Activated CD8-positive, alpha-beta memory T cell treated with anti-CD3 and anti-CD28 coated beads, Interleukin-2, amount 10 ng/mL, durations not matched to agents 7 days and 5 days (primary cell): ENCODE data around the gene CHERP. TPM values are rescaled to one million over a fixed set of nuclear protein-coding genes. Genes with fewer than 3 reads are reported as not detected.
"Not testable (repeated sequence)": the region's sequence is repeated elsewhere in the genome, so short reads cannot be mapped to it uniquely, and the experiment has no call there.

Source experiments
- ATAC-seq: fragments of 150-1000 bp; cut with Tn5 transposase; one replicate; pipeline ENCODE4 v1.10.0; 2021; ENCODE audit warnings: moderate library complexity
- CTCF ChIA-PET: fragments of 350-600 bp; sonication (Branson Sonifier 250); formaldehyde crosslinking; loops from one replicate; lab custom pipeline; 2021; ENCODE audit warnings: antibody characterized with exemption; lab: Charles Lee
- DNase-seq: peaks from one replicate; pipeline ENCODE4 v3.0.0-alpha.2; 2020
- H3K27ac Mint-ChIP-seq: one replicate; pipeline ENCODE4 v1.8.0; 2021; ENCODE audit warnings: mild to moderate bottlenecking, mixed read lengths
- H3K27me3 Mint-ChIP-seq: one replicate; pipeline ENCODE4 v1.8.0; 2021; ENCODE audit warnings: mixed read lengths
- H3K36me3 Mint-ChIP-seq: one replicate; pipeline ENCODE4 v1.8.0; 2021; ENCODE audit warnings: mild to moderate bottlenecking, mixed read lengths
- H3K4me1 Mint-ChIP-seq: one replicate; pipeline ENCODE4 v1.8.0; 2021; ENCODE audit warnings: mixed read lengths
- H3K4me3 Mint-ChIP-seq: one replicate; pipeline ENCODE4 v1.8.0; 2021; ENCODE audit warnings: mild to moderate bottlenecking, moderate library complexity, mixed read lengths
- H3K9me3 Mint-ChIP-seq: one replicate; pipeline ENCODE4 v1.8.0; 2022; ENCODE audit warnings: low read depth, mixed read lengths
- total RNA-seq, 2 experiments: library from RNA; stranded (reverse); gene quantifications; one replicate each; pipeline ENCODE4 v1.2.3, GENCODE V29; 2021

Gene CHERP
- total RNA-seq, 2 experiments from 2014 or later: 66.5 to 74.5 TPM

DNA sequence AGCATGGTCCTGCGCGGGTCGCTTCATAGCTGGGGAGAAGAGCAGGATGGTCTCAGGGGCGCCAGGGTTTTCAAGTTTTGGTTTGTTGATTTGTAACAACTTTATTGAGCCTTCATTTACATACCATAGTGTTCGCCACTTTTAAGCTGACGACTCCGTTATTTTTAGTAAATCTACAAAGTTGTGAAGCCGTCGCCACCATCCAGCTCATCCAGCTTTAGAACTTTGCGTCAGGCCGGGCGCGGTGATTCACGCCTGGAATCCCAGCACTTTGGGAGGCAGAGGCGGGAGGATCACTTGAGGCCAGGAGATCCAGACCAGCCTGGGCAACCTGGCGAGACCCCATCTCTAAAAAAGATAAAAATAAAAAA lies 45.6 kb downstream of the CHERP start:
- H3K36me3 Mint-ChIP-seq: peaks cover 1% of the 10 kb centered on the region
- no peaks in the 10 kb centered on the region for H3K9me3 Mint-ChIP-seq
- peaks cover 18% of the 10 kb centered on the region for H3K4me1 Mint-ChIP-seq
- peak overlapping the region; percentile 74 for H3K27ac Mint-ChIP-seq
- CTCF ChIA-PET: no interaction called here
- no peak for ATAC-seq
- H3K27me3 Mint-ChIP-seq: no peaks in the 10 kb centered on the region
- no peak for DNase-seq
- peak overlapping the region; percentile 80 for H3K4me3 Mint-ChIP-seq

- Mint-ChIP-seq H3K9me3 (no peaks in the 10 kb centered on the region), H3K4me1 (peaks cover 18% of the 10 kb centered on the region), H3K27me3 (no peaks in the 10 kb centered on the region), H3K4me3 (peak within 1 kb of the TSS; percentile 80), H3K27ac (peak within 1 kb of the TSS; percentile 74), H3K36me3 (no peaks in the 10 kb centered on the region)
- CTCF ChIA-PET: interaction anchor here (0.6 kb wide), 1 partner anchor 585 kb away, joined by 6 read pairs; no protein-coding TSS in a partner anchor
- ATAC-seq (peak; percentile 99), DNase-seq (peak; percentile 99)
These were observed 46.1 kb downstream of the CHERP start, which contains the start of the genes C19orf44 and CALR3 for GRCh38 chr19:16495982-16496612. TSS of gene C19orf44 (plus strand) at chr19:16496394. CDS start at chr19:16500793, 4,399 bp downstream. TSS of gene CALR3 (minus strand) at chr19:16496167. CDS start at chr19:16496129, 38 bp downstream.

GRCh38 chr19:16486476-16486875 lies 55.8 kb downstream of the CHERP start:
- DNase-seq, ATAC-seq, H3K27ac Mint-ChIP-seq, H3K27me3 Mint-ChIP-seq, CTCF ChIA-PET, H3K4me3 Mint-ChIP-seq, H3K36me3 Mint-ChIP-seq, H3K4me1 Mint-ChIP-seq, H3K9me3 Mint-ChIP-seq: not testable (repeated sequence)

GRCh38 chr19:16482745-16483144 lies 59.5 kb downstream of the CHERP start:
- no peaks in the 10 kb centered on the region for H3K4me1 Mint-ChIP-seq
- no peak overlapping the region for H3K27ac Mint-ChIP-seq
- no peak overlapping the region for H3K4me3 Mint-ChIP-seq
- CTCF ChIA-PET: interaction anchor here (1.1 kb wide), 1 partner anchor 12 kb away, joined by 3 read pairs; no protein-coding TSS in a partner anchor
- no peaks in the 10 kb centered on the region for H3K27me3 Mint-ChIP-seq
- DNase-seq (no peak), ATAC-seq (no peak)
- H3K36me3 Mint-ChIP-seq: no peaks in the 10 kb centered on the region
- H3K9me3 Mint-ChIP-seq: no peaks in the 10 kb centered on the region

GRCh38 chr19:16477311-16477710 lies 64.9 kb downstream of the CHERP start:
- H3K27ac Mint-ChIP-seq: no peak overlapping the region
- H3K9me3 Mint-ChIP-seq: no peaks in the 10 kb centered on the region
- DNase-seq: no peak
- no peak for ATAC-seq
- peaks cover 8% of the 10 kb centered on the region for H3K27me3 Mint-ChIP-seq
- no peaks in the 10 kb centered on the region for H3K4me1 Mint-ChIP-seq
- CTCF ChIA-PET: interaction anchor here (1.0 to 1.2 kb wide), 2 partner anchors 24 to 230 kb away, joined by 3 to 4 read pairs; no protein-coding TSS in a partner anchor
- peaks cover 2% of the 10 kb centered on the region for H3K36me3 Mint-ChIP-seq
- H3K4me3 Mint-ChIP-seq: no peak overlapping the region

DNA sequence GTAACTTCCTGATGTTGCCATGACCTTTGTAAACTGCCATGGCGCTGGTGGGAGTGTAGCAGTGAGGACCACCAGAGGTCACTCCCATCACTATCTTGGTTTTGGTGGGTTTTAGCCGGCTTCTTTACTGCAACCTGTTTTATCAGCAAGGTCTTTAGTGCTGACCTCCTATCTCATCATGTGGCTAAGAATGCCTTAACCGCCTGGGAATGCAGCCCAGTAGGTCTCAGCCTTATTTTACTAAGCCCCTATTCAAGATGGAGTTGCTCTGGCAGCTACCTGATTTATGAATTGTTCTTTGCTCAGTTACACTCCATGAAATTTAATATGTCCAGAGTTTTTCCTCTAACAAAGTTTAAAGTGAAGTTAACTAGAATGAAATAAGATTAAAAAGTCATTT lies 65.8 kb downstream of the CHERP start:
- H3K36me3 Mint-ChIP-seq: peaks cover 2% of the 10 kb centered on the region
- H3K9me3 Mint-ChIP-seq: no peaks in the 10 kb centered on the region
- CTCF ChIA-PET: interaction anchor here (1.0 to 1.2 kb wide), 2 partner anchors 24 to 229 kb away, joined by 3 to 4 read pairs; no protein-coding TSS in a partner anchor
- no peak for DNase-seq
- no peak overlapping the region for H3K4me3 Mint-ChIP-seq
- H3K4me1 Mint-ChIP-seq: no peaks in the 10 kb centered on the region
- peaks cover 8% of the 10 kb centered on the region for H3K27me3 Mint-ChIP-seq
- H3K27ac Mint-ChIP-seq: no peak overlapping the region
- ATAC-seq: no peak

- Mint-ChIP-seq H3K36me3 (peaks cover 4% of the 10 kb centered on the region), H3K27me3 (peaks cover 8% of the 10 kb centered on the region), H3K27ac (no peak overlapping the region), H3K4me1 (peaks cover 18% of the 10 kb centered on the region), H3K4me3 (no peak overlapping the region), H3K9me3 (no peaks in the 10 kb centered on the region)
- ATAC-seq: no peak
- CTCF ChIA-PET: interaction anchor here (0.7 kb wide), 1 partner anchor 10 kb away, joined by 3 read pairs; no protein-coding TSS in a partner anchor
- DNase-seq: no peak
These were observed 68.3 kb downstream of the CHERP start for GRCh38 chr19:16473875-16474392.

- no peak overlapping the region for H3K27ac Mint-ChIP-seq
- CTCF ChIA-PET: no interaction called here
- H3K4me1 Mint-ChIP-seq: peaks cover 19% of the 10 kb centered on the region
- H3K4me3 Mint-ChIP-seq: peak overlapping the region; percentile 32
- DNase-seq: no peak
- H3K27me3 Mint-ChIP-seq: peaks cover 8% of the 10 kb centered on the region
- H3K36me3 Mint-ChIP-seq: peaks cover 4% of the 10 kb centered on the region
- no peaks in the 10 kb centered on the region for H3K9me3 Mint-ChIP-seq
- no peak for ATAC-seq
These were observed 69.2 kb downstream of the CHERP start for GRCh38 chr19:16472992-16473391.

DNA sequence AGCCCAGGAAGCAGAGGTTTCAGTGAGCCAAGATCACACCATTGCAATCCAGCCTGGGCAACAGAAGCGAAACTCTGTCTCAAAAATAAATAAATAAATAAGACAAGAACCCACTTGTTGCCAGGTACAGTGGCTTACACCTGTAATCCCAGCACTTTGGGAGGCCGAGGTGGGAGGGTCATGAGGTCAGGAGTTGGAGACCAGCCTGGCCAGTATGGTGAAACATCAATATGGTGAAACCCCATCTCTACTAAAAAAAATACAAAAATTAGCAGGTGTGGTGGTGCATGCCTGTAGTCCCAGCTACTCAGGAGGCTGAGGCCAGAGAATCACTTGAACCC lies 69.7 kb downstream of the CHERP start:
- DNase-seq, H3K27me3 Mint-ChIP-seq, H3K36me3 Mint-ChIP-seq, H3K9me3 Mint-ChIP-seq, H3K27ac Mint-ChIP-seq, ATAC-seq, CTCF ChIA-PET: not testable (repeated sequence)
- Mint-ChIP-seq H3K4me3 (peak overlapping the region; percentile 76), H3K4me1 (peaks cover 19% of the 10 kb centered on the region)

- ATAC-seq: peak; percentile 28
- Mint-ChIP-seq H3K4me3 (peak overlapping the region; percentile 86), H3K4me1 (peaks cover 24% of the 10 kb centered on the region), H3K27me3 (peaks cover 4% of the 10 kb centered on the region), H3K36me3 (peaks cover 4% of the 10 kb centered on the region), H3K27ac (peak overlapping the region; percentile 21), H3K9me3 (no peaks in the 10 kb centered on the region)
- DNase-seq: peak; percentile 59
- CTCF ChIA-PET: interaction anchor here (0.8 to 1.7 kb wide), 4 partner anchors 11 to 30 kb away, joined by 3 to 5 read pairs (median 3); no protein-coding TSS in a partner anchor
These were observed 71.1 kb downstream of the CHERP start for GRCh38 chr19:16470911-16471811.

DNA sequence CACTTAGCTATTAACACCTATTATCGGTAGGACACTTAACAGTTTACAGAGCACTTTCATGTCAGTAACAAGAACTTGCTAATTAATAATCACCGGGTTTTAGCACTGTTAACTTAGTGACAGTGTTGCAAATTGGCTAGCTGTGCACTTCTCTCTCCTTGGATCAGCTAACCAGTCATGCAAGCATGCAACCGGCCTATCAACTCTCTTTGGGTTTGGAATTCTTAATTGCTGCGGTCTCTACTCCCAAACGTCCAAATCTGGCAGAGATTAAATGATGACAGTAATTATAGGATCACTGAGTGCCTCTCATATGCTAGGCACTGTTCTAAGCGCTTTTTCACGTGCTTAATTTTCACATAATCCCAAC lies 71.7 kb downstream of the CHERP start:
- peaks cover 24% of the 10 kb centered on the region for H3K4me1 Mint-ChIP-seq
- H3K9me3 Mint-ChIP-seq: no peaks in the 10 kb centered on the region
- H3K27me3 Mint-ChIP-seq: peaks cover 4% of the 10 kb centered on the region
- no peak for ATAC-seq
- CTCF ChIA-PET: interaction anchor here (0.8 to 1.7 kb wide), 4 partner anchors 12 to 29 kb away, joined by 3 to 5 read pairs (median 3); no protein-coding TSS in a partner anchor
- peak overlapping the region; percentile 3 for H3K27ac Mint-ChIP-seq
- no peak for DNase-seq
- H3K4me3 Mint-ChIP-seq: peak overlapping the region; percentile 86
- peaks cover 4% of the 10 kb centered on the region for H3K36me3 Mint-ChIP-seq
